ENCODE results near the gene CXCR1.
"Not testable (repeated sequence)": the region's sequence is repeated elsewhere in the genome, so short reads cannot be mapped to it uniquely, and the experiment has no call there.

CXCR1 gene

GRCh38 chr2:218155953-218156479, 10.7 kb downstream of the CXCR1 start:
- DNase-seq, result no peak

- no peak for DNase-seq
Observed at GRCh38 chr2:218152777-218153176, 14.0 kb downstream of the CXCR1 start.

- no peak for DNase-seq
Observed at GRCh38 chr2:218152172-218152571, 14.6 kb downstream of the CXCR1 start.

- DNase-seq, result no peak
Observed at GRCh38 chr2:218149848-218150440, 16.8 kb downstream of the CXCR1 start.

GRCh38 chr2:218149098-218149497, 17.7 kb downstream of the CXCR1 start:
- DNase-seq, result no peak

- no peak for DNase-seq
Observed at GRCh38 chr2:218146056-218146455, 20.7 kb downstream of the CXCR1 start.

- peak; percentile 42 for DNase-seq
Observed at GRCh38 chr2:218145124-218145523, 21.6 kb downstream of the CXCR1 start.

- DNase-seq, result no peak
Observed at GRCh38 chr2:218138047-218138446, 28.7 kb downstream of the CXCR1 start.

- DNase-seq, result no peak
Observed at GRCh38 chr2:218137514-218137913, 29.2 kb downstream of the CXCR1 start.

- no peak for DNase-seq
Observed at GRCh38 chr2:218130822-218131221, 35.9 kb downstream of the CXCR1 start.

- no peak for DNase-seq
Observed at GRCh38 chr2:218130377-218130776, 36.4 kb downstream of the CXCR1 start.

GRCh38 chr2:218129458-218130135, 37.2 kb downstream of the CXCR1 start:
- DNase-seq, result no peak

GRCh38 chr2:218128781-218129457, 37.8 kb downstream of the CXCR1 start:
- DNase-seq, result no peak

- DNase-seq, result no peak
Observed at GRCh38 chr2:218127929-218128455, 38.8 kb downstream of the CXCR1 start.

GRCh38 chr2:218125626-218126080, 41.1 kb downstream of the CXCR1 start, which contains the start of gene CXCR2:
Gene CXCR2 (plus strand): TSS chr2:218126028. CDS start chr2:218134802, 8,774 bp downstream.
- DNase-seq, result no peak

- DNase-seq, result no peak
Observed at GRCh38 chr2:218125095-218125494, 41.7 kb downstream of the CXCR1 start.

- no peak for DNase-seq
Observed at GRCh38 chr2:218123986-218124385, 42.8 kb downstream of the CXCR1 start.

- not testable (repeated sequence) for DNase-seq
Observed at GRCh38 chr2:218122286-218122685, 44.5 kb downstream of the CXCR1 start.

- not testable (repeated sequence) for DNase-seq
Observed at GRCh38 chr2:218121789-218122188, 45.0 kb downstream of the CXCR1 start.

Measured in NCI-H2029 treated with DMSO at 0.1 percent for 48 hours (cell line).